Liver (tissue), 9 donors: ENCODE data around the gene NME8. TPM values are rescaled to one million over a fixed set of nuclear protein-coding genes. Genes with fewer than 3 reads are reported as not detected.

ENCODE experiments used
- DNase-seq: peaks from one replicate; pipeline ENCODE4 v3.0.0-alpha.2; 2017; ENCODE audit warnings: low spot score
- H3K27ac ChIP-seq, 2 donors: one replicate each; pipeline ENCODE4 v1.7.0; 2013; ENCODE audit warnings: inconsistent platforms in 2 of 2, low read length in 2 of 2, control low read depth in 1 of 2, low read depth in 1 of 2, mild to moderate bottlenecking in 1 of 2
- H3K27me3 ChIP-seq, 4 donors: one replicate each; pipeline versions ENCODE4 v1.6.1 to v1.7.0; 2013; ENCODE audit warnings: low read length in 3 of 4, inconsistent platforms in 1 of 4, mild to moderate bottlenecking in 1 of 4, moderate library complexity in 1 of 4; ENCODE audit not compliant: control insufficient read depth in 4 of 4, insufficient read depth in 4 of 4
- H3K36me3 ChIP-seq, 4 donors: one replicate each; pipeline versions ENCODE4 v1.6.1 to v1.7.0; 2013; ENCODE audit warnings: low read length in 3 of 4, mild to moderate bottlenecking in 3 of 4, low read depth in 1 of 4, moderate library complexity in 1 of 4; ENCODE audit not compliant: control insufficient read depth in 4 of 4, insufficient read depth in 3 of 4
- H3K4me1 ChIP-seq, 4 donors: one replicate each; pipeline versions ENCODE4 v1.6.1 to v1.7.0; 2013; ENCODE audit warnings: low read length in 3 of 4, mild to moderate bottlenecking in 3 of 4, moderate library complexity in 1 of 4; ENCODE audit not compliant: control insufficient read depth in 4 of 4, insufficient read depth in 4 of 4
- H3K4me3 ChIP-seq, 3 donors: one replicate each; pipeline versions ENCODE4 v1.6.1 to v1.7.0; 2013; ENCODE audit warnings: low read length in 3 of 3, control low read depth in 1 of 3, low read depth in 1 of 3, mild to moderate bottlenecking in 1 of 3
- H3K9ac ChIP-seq, 2 donors: one replicate each; pipeline ENCODE4 v1.7.0; 2013; ENCODE audit warnings: low read length in 2 of 2, mild to moderate bottlenecking in 2 of 2, moderate library complexity in 2 of 2, control low read depth in 1 of 2, low read depth in 1 of 2
- H3K9me3 ChIP-seq, 4 donors: one replicate each; pipeline versions ENCODE4 v1.6.1 to v1.7.0; 2013; ENCODE audit warnings: low read length in 3 of 4; ENCODE audit not compliant: control insufficient read depth in 4 of 4
- CTCF ChIP-seq: fragments of 150-350 bp; IDR thresholded peaks from 2 replicates; pipeline ENCODE4 v1.5.1; 2017; ENCODE audit warnings: improper control_type of control experiment, low read depth, low read length; ENCODE audit not compliant: missing input control
- EGR1 ChIP-seq, 2 donors: IDR thresholded peaks; 2 replicates each; pipeline ENCODE4 v1.6.1; 2016 to 2018; ENCODE audit warnings: antibody characterized with exemption in 2 of 2, low read depth in 2 of 2
- FOXA1 ChIP-seq: IDR thresholded peaks from 2 replicates; pipeline ENCODE4 v1.6.1; 2016; ENCODE audit warnings: antibody characterized with exemption
- FOXA2 ChIP-seq: IDR thresholded peaks from 2 replicates; pipeline ENCODE4 v1.6.1; 2016; ENCODE audit warnings: antibody characterized with exemption
- GABPA ChIP-seq, 2 donors: IDR thresholded peaks in 1 of 2; conservative IDR thresholded peaks in 1 of 2; 2 replicates each; pipeline ENCODE4 v1.6.1; 2016; ENCODE audit warnings: antibody characterized with exemption in 2 of 2, mild to moderate bottlenecking in 1 of 2, moderate library complexity in 1 of 2
- HNF4A ChIP-seq, 2 donors: conservative IDR thresholded peaks; 2 replicates each; pipeline ENCODE4 v1.6.1; 2016; ENCODE audit warnings: antibody characterized with exemption in 2 of 2, mild to moderate bottlenecking in 2 of 2
- HNF4G ChIP-seq: IDR thresholded peaks from 2 replicates; pipeline ENCODE4 v1.6.1; 2016; ENCODE audit warnings: antibody characterized with exemption
- JUND ChIP-seq, 2 donors: IDR thresholded peaks; 2 replicates each; pipeline ENCODE4 v1.6.1; 2016; ENCODE audit warnings: antibody characterized with exemption in 2 of 2
- RAD21 ChIP-seq, 2 donors: IDR thresholded peaks; 2 replicates each; pipeline ENCODE4 v1.6.1; 2016; ENCODE audit warnings: antibody characterized with exemption in 2 of 2, mild to moderate bottlenecking in 2 of 2
- REST ChIP-seq: IDR thresholded peaks from 2 replicates; pipeline ENCODE4 v1.6.1; 2016; ENCODE audit warnings: antibody characterized with exemption, mild to moderate bottlenecking
- SP1 ChIP-seq: IDR thresholded peaks from 2 replicates; pipeline ENCODE4 v1.6.1; 2018; ENCODE audit warnings: antibody characterized with exemption, mild to moderate bottlenecking
- TAF1 ChIP-seq: conservative IDR thresholded peaks from 2 replicates; pipeline ENCODE4 v1.6.1; 2016; ENCODE audit warnings: antibody characterized with exemption, mild to moderate bottlenecking
- YY1 ChIP-seq: IDR thresholded peaks from 2 replicates; pipeline ENCODE4 v1.6.1; 2016; ENCODE audit warnings: antibody characterized with exemption, mild to moderate bottlenecking
- WGBS: extraction: QIAGEN DNeasy Blood & Tissue Kit; methylation state at CpG from one replicate; pipeline ENCODE4 v1.1.7; 2013; 5-methylcytosine and 5-hydroxymethylcytosine counted together
- polyA plus RNA-seq, 2 donors: library from polyadenylated mRNA; stranded (reverse) in 1 of 2; unstranded in 1 of 2; fragments of 200-250 nt in 1 of 2; fragments of >200 nt in 1 of 2; fragmentation: Nextera tagmentation in 1 of 2; extraction: Ambion mirVana in 1 of 2; gene quantifications; one replicate each; pipeline versions ENCODE4 v1.2.1 to v1.2.3, GENCODE V29; 2013 to 2015
- total RNA-seq, 2 donors: library from RNA; depleted of rRNA; stranded (reverse); fragments of >200 nt; gene quantifications; one replicate each; pipeline ENCODE4 v1.2.3, GENCODE V29; 2014
- TF ChIP-seq, protein P1 (sequence below): IDR thresholded peaks from 2 replicates; pipeline ENCODE4 v1.6.1; 2016; ENCODE audit warnings: antibody characterized with exemption
- TF ChIP-seq, protein P2 (sequence below): IDR thresholded peaks from 2 replicates; pipeline ENCODE4 v1.6.1; 2016; ENCODE audit warnings: antibody characterized with exemption
- donor health status: healthy.
- donor health status: healthy.
- donor health status: healthy.
- donor health status: healthy.
- donor health status: healthy.

The NME8 gene
- total and polyA plus RNA-seq, 4 donors = 0.08 to 0.09 TPM; not detected in 2

DNA sequence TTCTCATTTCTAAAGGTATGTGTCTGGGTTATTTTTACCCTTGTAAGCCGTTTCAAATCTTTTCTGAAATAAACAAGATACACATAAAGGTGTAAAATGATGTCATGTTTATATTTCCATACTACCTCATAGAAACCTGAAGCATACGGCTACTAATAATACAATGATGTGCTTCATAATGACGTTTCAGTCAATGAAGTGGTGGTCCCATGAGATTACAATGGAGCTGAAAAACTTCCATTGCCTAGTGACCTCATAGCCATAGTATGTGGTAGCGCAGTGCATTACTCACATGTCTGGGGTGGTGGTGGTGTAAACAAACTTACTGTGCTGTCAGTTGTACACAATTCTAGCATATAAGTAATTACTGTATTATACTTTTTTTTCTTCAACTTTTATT lies 96.9 kb downstream of the NME8 start (continued):
- TF ChIP-seq EGR1 (IDR thresholded peaks at IDR 0.05; ENCODE audit: low read depth in 2 of 2) = no peak
- no peak for TF ChIP-seq REST
- no peak for TF ChIP-seq JUND (IDR thresholded peaks at IDR 0.05)
- TF ChIP-seq SP1 = no peak

DNA sequence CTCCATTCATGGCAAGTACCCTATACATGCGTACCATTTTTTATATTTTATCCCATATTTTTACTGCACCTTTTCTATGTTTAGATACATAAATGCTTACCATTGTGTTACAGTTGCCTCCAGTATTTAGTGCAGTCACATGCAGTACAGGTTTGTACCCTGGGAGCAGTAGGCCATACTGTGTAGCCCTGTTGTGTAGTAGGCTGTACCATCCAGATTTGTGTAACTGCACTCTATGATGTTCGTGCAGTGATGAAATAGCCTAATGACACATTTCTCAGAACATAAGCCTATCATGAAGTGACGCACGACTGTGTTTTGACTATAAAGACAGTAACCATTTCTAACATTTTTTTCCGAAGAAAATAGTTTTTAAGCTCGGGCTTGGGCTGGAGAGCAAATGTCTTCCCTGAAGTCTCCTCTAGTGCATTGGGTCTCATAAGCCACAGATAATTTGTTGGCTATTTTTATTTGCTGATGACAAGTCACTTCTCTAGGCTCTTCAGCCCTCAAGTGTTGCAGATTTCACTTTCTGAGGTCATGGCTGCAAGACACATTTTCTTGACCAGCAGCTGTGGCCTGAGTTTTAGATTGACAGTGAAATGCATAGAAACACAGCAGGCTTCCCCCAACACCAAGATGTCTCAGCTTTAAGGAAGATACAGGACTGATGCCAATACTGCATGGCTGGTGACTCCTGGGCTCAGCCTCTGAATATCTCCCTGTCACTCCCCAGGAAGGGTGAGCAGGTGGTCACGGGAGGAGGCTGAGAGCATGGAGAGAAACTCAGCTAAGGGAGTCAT lies 98.9 kb downstream of the NME8 start:
- WGBS = 95% methylated on average over 7 of the region's 7 CpGs
- Histone ChIP-seq H3K9me3 (no peaks in the 10 kb centered on the region), H3K27me3 (no peaks in the 10 kb centered on the region), H3K9ac (no peak overlapping the region), H3K36me3 (no peaks in the 10 kb centered on the region), H3K4me3 (no peak overlapping the region), H3K4me1 (peaks cover 0 to 9% (median 4%) of the 10 kb centered on the region in 4 donors), H3K27ac (no peak overlapping the region)
- TF ChIP-seq, protein P1, sequence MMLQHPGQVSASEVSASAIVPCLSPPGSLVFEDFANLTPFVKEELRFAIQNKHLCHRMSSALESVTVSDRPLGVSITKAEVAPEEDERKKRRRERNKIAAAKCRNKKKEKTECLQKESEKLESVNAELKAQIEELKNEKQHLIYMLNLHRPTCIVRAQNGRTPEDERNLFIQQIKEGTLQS = no peak
- TF ChIP-seq RAD21 (IDR thresholded peaks at IDR 0.05) = no peak
- TF ChIP-seq FOXA1 = no peak
- TF ChIP-seq GABPA (IDR thresholded peaks at IDR 0.05 in 1 of 2, conservative IDR thresholded peaks at IDR 0.05 in 1 of 2) = no peak
- no peak for DNase-seq

GRCh38 chr7:37947941-37948210 lies 99.5 kb downstream of the NME8 start:
- H3K4me1 ChIP-seq = peaks cover 0 to 6% (median 2%) of the 10 kb centered on the region in 4 donors
- no peak overlapping the region for H3K9ac ChIP-seq
- H3K36me3 ChIP-seq = no peaks in the 10 kb centered on the region
- no peak overlapping the region for H3K27ac ChIP-seq
- no peak for TF ChIP-seq FOXA2
- TF ChIP-seq HNF4G = no peak
- no peak for TF ChIP-seq RAD21 (IDR thresholded peaks at IDR 0.05)
- no peak for TF ChIP-seq HNF4A (conservative IDR thresholded peaks at IDR 0.05)
- no peak for TF ChIP-seq YY1
- no peak for TF ChIP-seq TAF1
- TF ChIP-seq FOXA1 = no peak
- TF ChIP-seq SP1 = no peak
- TF ChIP-seq, protein P2, sequence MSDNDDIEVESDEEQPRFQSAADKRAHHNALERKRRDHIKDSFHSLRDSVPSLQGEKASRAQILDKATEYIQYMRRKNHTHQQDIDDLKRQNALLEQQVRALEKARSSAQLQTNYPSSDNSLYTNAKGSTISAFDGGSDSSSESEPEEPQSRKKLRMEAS = no peak
- TF ChIP-seq CTCF = no peak
- no peak for TF ChIP-seq EGR1 (IDR thresholded peaks at IDR 0.05; ENCODE audit: low read depth in 2 of 2)
- H3K27me3 ChIP-seq = no peaks in the 10 kb centered on the region
- H3K9me3 ChIP-seq = no peaks in the 10 kb centered on the region
- DNase-seq = no peak
- WGBS = 95% methylated on average over 7 of the region's 7 CpGs
- H3K4me3 ChIP-seq = no peak overlapping the region

Other genes with a start within 250 kb of the NME8 start
- gene GPR141, start 164.8 kb upstream of the NME8 start, total RNA-seq = 1 to 10 TPM; 1.4 to 2.9 TPM
- gene GPR141, start 164.8 kb upstream of the NME8 start, polyA plus RNA-seq = under 1 TPM in 1 of 2 donors, not detected in 1; 0.28 TPM
- under 1 TPM; under 0.01 to 0.28 TPM for gene SFRP4, start 68.2 kb downstream of the NME8 start, total RNA-seq
- under 1 TPM; 0.18 to 0.20 TPM for gene SFRP4, start 68.2 kb downstream of the NME8 start, polyA plus RNA-seq
- 10 to 100 TPM in 1 of 2 donors, 1 to 10 TPM in 1; 8.8 to 10.4 TPM for gene EPDR1, start 72.0 kb downstream of the NME8 start, total RNA-seq
- 10 to 100 TPM in 1 of 2 donors, 1 to 10 TPM in 1; 4.3 to 12.7 TPM for gene EPDR1, start 72.0 kb downstream of the NME8 start, polyA plus RNA-seq